Testis (tissue), 3 donors: ENCODE measurements around the gene KRT28. TPM values are rescaled to one million over a fixed set of nuclear protein-coding genes. Genes with fewer than 3 reads are reported as not detected.

Experiments used
- DNase-seq: peaks from one replicate; pipeline ENCODE4 v3.0.0-alpha.2; 2019
- H3K27ac ChIP-seq, 2 donors: fragments of 200-600 bp; sonication (generic); one replicate each; pipeline ENCODE4 v1.5.1; 2019
- H3K27me3 ChIP-seq: fragments of 200-600 bp; sonication (generic); one replicate; pipeline ENCODE4 v1.5.1; 2019
- H3K36me3 ChIP-seq: fragments of 200-600 bp; sonication (generic); one replicate; pipeline ENCODE4 v1.5.1; 2017; ENCODE audit warnings: low read depth; ENCODE audit errors: missing control alignments
- H3K4me1 ChIP-seq: fragments of 200-600 bp; sonication (generic); one replicate; pipeline ENCODE4 v1.5.1; 2019
- H3K4me3 ChIP-seq, 2 donors: fragments of 200-600 bp; sonication (generic); one replicate each; pipeline ENCODE4 v1.5.1; 2017 to 2019
- H3K9me3 ChIP-seq: fragments of 200-600 bp; sonication (generic); one replicate; pipeline ENCODE4 v1.5.1; 2017
- CTCF ChIP-seq, 3 experiments: fragments of 450-650 bp in 2 of 3; fragments of 200-600 bp in 1 of 3; sonication (generic) in 1 of 3; IDR thresholded peaks; one replicate each; pipeline ENCODE4 v1.5.1; 2016 to 2019; ENCODE audit warnings: antibody characterized with exemption in 3 of 3, mild to moderate bottlenecking in 2 of 3, moderate library complexity in 1 of 3
- POLR2A ChIP-seq: fragments of 450-650 bp; IDR thresholded peaks from one replicate; pipeline ENCODE4 v1.6.1; 2017; ENCODE audit warnings: antibody characterized with exemption, mild to moderate bottlenecking, moderate library complexity
- WGBS, 2 donors: methylation state at CpG; one replicate each; pipeline ENCODE4 v1.1.5; 2018; 5-methylcytosine and 5-hydroxymethylcytosine counted together
- intact Hi-C: fragments of 100-400 bp; cut with DNase I; formaldehyde crosslinking; loops from one replicate; pipeline ENCODE4 v1.15.1; 2023; ENCODE audit warnings: low total_unique reads
- polyA plus RNA-seq: library from polyadenylated mRNA; stranded (reverse); fragments of 350-450 nt; fragmentation: Illumina TruSeq; extraction: RNeasy Lipid Tissue Mini Kit (QIAGEN cat#74804); gene quantifications from one replicate; pipeline ENCODE4 v1.2.3, GENCODE V29; 2014; ENCODE audit warnings: low read depth, low replicate concordance; ENCODE audit not compliant: insufficient read depth
- total RNA-seq, 2 donors: library from RNA; depleted of rRNA; stranded (reverse); fragments of >200 nt; gene quantifications; one replicate each; pipeline ENCODE4 v1.2.3, GENCODE V29; 2016

KRT28 gene
- total and polyA plus RNA-seq, 3 donors from 2014 or later, result 0.37 to 0.87 (median 0.43) TPM

GRCh38 chr17:40772101-40772500 is 27.7 kb downstream of the KRT28 start, which contains the start of gene KRT26:
Gene KRT26 (minus strand): TSS chr17:40772201. CDS start chr17:40772113, 88 bp downstream.
- H3K9me3 ChIP-seq, result no peaks in the 10 kb centered on the region
- no peak within 1 kb of the TSS for H3K4me3 ChIP-seq
- intact Hi-C loops, result no loop called here
- no peaks in the 10 kb centered on the region for H3K27me3 ChIP-seq
- DNase-seq, result no peak
- H3K27ac ChIP-seq, result no peak within 1 kb of the TSS
- 90 to 95% methylated on average over 3 of the region's 3 CpGs for WGBS, 2 donors
- H3K36me3 ChIP-seq, result no peaks in the 10 kb centered on the region
- H3K4me1 ChIP-seq, result no peaks in the 10 kb centered on the region
- no peak for TF ChIP-seq POLR2A
- TF ChIP-seq CTCF (IDR thresholded peaks at IDR 0.05), result no peak

- no peak for DNase-seq
- H3K4me3 ChIP-seq, result no peak overlapping the region
- no peak for TF ChIP-seq CTCF (IDR thresholded peaks at IDR 0.05)
- TF ChIP-seq POLR2A, result no peak
- whole genome bisulfite sequencing, 2 donors, result 91 to 97% methylated on average over 2 of the region's 2 CpGs
- intact Hi-C loops, result no loop called here
- no peaks in the 10 kb centered on the region for H3K4me1 ChIP-seq
- no peak overlapping the region for H3K27ac ChIP-seq
- no peaks in the 10 kb centered on the region for H3K9me3 ChIP-seq
- no peaks in the 10 kb centered on the region for H3K27me3 ChIP-seq
- no peaks in the 10 kb centered on the region for H3K36me3 ChIP-seq
Measured at GRCh38 chr17:40765657-40766056, 34.1 kb downstream of the KRT28 start.

- TF ChIP-seq CTCF (IDR thresholded peaks at IDR 0.05) (no peak), POLR2A (no peak)
- no peaks in the 10 kb centered on the region for H3K36me3 ChIP-seq
- H3K27me3 ChIP-seq, result no peaks in the 10 kb centered on the region
- no peak overlapping the region for H3K4me3 ChIP-seq
- H3K9me3 ChIP-seq, result no peaks in the 10 kb centered on the region
- H3K4me1 ChIP-seq, result no peaks in the 10 kb centered on the region
- no peak for DNase-seq
- no peak overlapping the region for H3K27ac ChIP-seq
- WGBS, 2 donors, result 77 to 83% methylated on average over 1 of the region's 1 CpG
- intact Hi-C loops, result no loop called here
Measured at GRCh38 chr17:40763752-40764151, 36.0 kb downstream of the KRT28 start.

- DNase-seq, result no peak
- intact Hi-C loops, result no loop called here
- Histone ChIP-seq H3K4me1 (no peaks in the 10 kb centered on the region), H3K27me3 (no peaks in the 10 kb centered on the region), H3K27ac (no peak overlapping the region), H3K36me3 (no peaks in the 10 kb centered on the region), H3K4me3 (no peak overlapping the region), H3K9me3 (no peaks in the 10 kb centered on the region)
- TF ChIP-seq POLR2A (no peak), CTCF (IDR thresholded peaks at IDR 0.05) (no peak)
- 39 to 44% methylated on average over 1 of the region's 1 CpG for WGBS, 2 donors
Measured at GRCh38 chr17:40760105-40761016, 39.4 kb downstream of the KRT28 start.
